HG03025 (cell line): ENCODE results near the gene ZNF30.
A peak's percentile ranks its signal among the peaks of the same experiment; 100 is the strongest.
"Not testable (repeated sequence)": the region's sequence is repeated elsewhere in the genome, so short reads cannot be mapped to it uniquely, and the experiment has no call there.

Experiments
- ATAC-seq: cut with Tn5 transposase; IDR thresholded peaks from one replicate; pipeline ENCODE4 v1.9.1; 2021; ENCODE audit warnings: mild to moderate bottlenecking, moderate library complexity; ENCODE audit not compliant: unreplicated experiment, low FRiP score

Gene ZNF30

DNA sequence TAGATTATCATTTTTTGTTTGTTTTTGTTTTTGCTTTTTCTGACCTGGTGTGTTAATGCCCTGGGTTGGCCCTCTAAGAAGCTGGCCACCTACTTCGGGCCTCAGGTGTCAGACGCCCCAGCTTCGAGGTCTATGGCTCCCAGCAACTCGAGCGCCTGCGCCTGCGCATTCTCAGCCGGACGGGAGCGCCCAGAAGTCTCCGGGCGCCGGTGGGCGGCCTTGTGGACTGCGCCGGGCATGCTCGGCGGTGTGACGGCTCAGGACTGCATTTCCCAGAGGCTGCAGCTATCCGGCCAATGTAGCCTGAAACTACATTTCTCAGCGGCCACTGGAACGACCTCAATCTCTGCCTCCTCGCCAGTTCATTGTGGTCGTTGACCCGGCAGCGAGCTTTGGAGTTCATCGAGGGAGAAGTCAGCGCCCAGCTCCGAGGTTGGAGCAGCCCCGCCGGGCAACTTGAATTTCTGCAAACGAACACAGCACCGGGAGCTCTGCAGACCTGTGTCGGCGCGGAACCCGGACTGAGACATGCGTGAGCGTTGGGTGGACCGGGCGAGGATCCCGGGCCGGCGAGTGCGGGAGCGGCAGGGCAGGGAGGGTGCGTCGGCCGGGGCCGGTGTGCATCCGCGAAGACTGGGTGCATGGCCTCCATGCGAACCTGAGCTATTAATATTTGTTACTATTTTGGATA, at the start of gene ZNF30:
TSS of gene ZNF30 (plus strand) at position 219 of the 691 bp plus-strand sequence. CDS start 3,045 bp downstream, outside the sequence.
- ATAC-seq, result peak; percentile 78

- no peak for ATAC-seq
Measured at GRCh38 chr19:34879563-34879962, 47.1 kb upstream of the ZNF30 start.

- ATAC-seq, result no peak
Measured at GRCh38 chr19:34880034-34880433, 46.7 kb upstream of the ZNF30 start.

- ATAC-seq, result no peak
Measured at GRCh38 chr19:34881982-34882381, 44.7 kb upstream of the ZNF30 start.

DNA sequence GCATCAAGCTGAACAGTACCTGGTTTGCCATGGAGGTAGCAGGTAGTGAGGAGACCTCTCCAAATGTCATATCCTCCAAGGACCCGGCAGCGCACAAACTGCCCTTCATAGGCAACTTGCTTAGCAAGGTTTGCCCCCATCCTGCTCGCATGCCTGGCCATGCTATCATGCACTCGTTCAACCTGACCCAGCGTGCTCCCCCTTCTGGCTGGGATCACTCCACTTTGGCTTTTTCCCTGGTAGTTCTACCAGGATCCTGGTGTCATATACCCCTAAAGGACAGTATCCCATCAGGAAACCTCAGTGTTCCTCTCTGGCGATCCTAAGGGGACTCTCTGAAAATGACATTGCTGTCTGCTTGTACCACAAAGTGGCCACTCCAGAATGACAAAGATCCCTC, 38.6 kb upstream of the ZNF30 start:
- no peak for ATAC-seq

DNA sequence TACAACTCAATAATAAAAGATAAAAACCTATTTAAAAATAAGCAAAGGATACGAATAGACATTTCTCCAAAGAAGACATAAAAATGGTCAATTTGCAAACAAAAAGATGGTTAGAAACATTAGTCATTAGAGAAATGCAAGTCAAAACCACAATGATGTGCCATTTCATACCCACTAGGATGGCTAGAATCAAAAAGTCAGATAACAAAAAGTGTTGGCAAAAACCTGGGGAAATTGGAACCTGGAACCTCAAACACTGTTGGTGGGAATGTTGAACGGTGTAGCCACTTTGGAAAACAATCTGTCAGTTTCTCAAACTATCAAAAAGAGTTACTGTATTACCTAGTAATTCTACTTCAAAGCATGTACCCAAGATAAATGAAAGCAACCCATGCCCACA, 26.5 kb upstream of the ZNF30 start:
- no peak for ATAC-seq

DNA sequence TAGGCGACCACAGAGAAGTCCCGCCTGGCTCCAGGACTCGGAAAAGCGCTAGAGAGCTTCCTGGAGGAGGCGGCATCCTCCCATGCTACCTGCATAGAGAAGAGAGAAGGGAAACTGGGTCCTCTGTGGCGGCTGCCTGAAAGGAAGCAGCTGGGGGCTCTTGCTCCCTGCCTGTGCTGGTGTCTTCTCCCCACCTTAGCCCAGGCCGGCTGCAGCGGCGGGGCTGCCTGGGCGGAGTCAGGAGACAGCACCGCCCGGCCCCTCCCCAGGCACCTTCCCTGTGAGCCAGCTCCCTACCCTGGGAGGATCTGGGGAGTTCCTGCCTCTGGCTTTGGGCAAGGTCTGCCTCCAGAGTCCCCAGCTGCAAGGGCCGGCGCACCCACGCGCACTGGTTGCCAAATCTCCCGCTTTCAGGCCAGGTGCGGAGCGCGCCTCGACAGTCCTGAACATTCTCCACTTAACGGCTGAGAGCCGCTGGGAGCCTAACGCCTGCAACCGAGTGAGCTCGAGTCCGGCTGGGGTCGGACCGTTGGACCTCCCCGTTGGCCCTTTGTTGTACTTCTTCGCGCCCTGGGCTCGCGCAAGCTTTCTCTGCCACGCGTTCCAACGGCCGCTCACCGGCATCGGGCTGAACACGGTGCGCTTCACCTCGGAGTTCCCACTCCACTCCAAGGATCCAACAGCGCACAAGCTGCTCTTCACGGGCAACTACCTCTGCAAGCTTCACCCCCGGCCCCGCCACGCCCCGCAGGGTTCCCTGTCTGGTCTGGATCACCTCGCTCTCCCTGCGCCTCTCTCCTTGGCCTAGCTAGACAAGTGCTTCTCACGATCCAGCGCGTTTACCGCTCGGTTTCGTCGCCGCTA, 21.8 kb upstream of the ZNF30 start:
- ATAC-seq, result no peak

- ATAC-seq, result no peak
Measured at GRCh38 chr19:34910770-34911169, 15.9 kb upstream of the ZNF30 start.

- ATAC-seq, result not testable (repeated sequence)
Measured at GRCh38 chr19:34917144-34917543, 9.6 kb upstream of the ZNF30 start.

- no peak for ATAC-seq
Measured at GRCh38 chr19:34918190-34918589, 8.5 kb upstream of the ZNF30 start.

GRCh38 chr19:34920090-34920786, 6.5 kb upstream of the ZNF30 start:
- ATAC-seq, result not testable (repeated sequence)

DNA sequence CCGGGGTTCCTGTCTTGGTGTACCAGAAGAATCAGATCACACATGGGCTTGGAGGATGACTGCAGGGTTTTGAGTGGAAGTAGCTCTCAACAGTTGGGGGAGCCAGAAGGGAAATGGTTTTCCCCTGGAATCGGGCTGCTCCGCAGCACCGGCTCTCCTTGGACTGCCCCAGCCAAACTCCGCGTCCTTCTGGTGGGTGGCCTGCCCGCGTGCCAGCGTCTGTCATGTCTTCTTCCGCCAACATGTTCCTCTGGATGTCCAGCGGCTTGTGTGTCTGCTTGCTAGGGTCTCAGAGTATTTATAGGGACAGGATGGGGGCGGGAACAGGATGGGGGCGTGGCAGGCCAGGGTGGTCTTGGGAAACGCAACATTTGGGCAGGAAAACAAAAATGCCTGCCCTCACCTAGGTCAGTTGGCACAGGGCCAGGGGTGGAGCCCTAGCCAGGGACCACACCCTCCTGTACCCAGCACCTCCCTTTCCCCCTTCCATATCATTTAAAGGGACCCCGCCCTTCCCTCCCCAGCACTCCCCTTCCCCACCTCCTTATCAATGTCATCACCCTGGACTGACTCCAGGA, 1.3 kb upstream of the ZNF30 start:
- no peak for ATAC-seq

- ATAC-seq, result no peak
Measured at GRCh38 chr19:34926361-34926684, 380 bp upstream of the ZNF30 start.

GRCh38 chr19:34932494-34932893, 5.8 kb downstream of the ZNF30 start:
- no peak for ATAC-seq

DNA sequence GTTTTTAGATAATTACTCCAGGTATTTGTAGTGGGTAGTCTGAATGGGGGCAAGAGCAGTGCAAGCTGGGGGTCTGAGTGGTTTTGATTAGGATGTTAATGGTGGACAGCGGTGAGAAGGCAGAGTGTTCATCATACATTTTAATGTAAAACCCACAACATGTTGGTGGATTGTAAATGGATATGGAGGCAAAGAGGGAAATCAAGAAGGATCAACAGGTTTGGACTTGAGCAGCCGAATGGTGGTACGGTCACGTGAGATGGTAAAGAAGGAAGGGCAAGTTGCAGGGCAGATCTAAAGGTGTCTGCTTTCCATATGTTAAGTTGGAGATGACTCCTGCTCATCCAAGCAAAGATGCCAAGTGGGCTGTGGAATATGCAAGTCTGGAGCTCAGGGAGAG, 9.5 kb downstream of the ZNF30 start:
- ATAC-seq, result no peak

- ATAC-seq, result no peak
Measured at GRCh38 chr19:34938886-34939285, 12.2 kb downstream of the ZNF30 start.

- no peak for ATAC-seq
Measured at GRCh38 chr19:34943861-34944573, 17.3 kb downstream of the ZNF30 start.

- ATAC-seq, result no peak
Measured at GRCh38 chr19:34953092-34953491, 26.4 kb downstream of the ZNF30 start.

DNA sequence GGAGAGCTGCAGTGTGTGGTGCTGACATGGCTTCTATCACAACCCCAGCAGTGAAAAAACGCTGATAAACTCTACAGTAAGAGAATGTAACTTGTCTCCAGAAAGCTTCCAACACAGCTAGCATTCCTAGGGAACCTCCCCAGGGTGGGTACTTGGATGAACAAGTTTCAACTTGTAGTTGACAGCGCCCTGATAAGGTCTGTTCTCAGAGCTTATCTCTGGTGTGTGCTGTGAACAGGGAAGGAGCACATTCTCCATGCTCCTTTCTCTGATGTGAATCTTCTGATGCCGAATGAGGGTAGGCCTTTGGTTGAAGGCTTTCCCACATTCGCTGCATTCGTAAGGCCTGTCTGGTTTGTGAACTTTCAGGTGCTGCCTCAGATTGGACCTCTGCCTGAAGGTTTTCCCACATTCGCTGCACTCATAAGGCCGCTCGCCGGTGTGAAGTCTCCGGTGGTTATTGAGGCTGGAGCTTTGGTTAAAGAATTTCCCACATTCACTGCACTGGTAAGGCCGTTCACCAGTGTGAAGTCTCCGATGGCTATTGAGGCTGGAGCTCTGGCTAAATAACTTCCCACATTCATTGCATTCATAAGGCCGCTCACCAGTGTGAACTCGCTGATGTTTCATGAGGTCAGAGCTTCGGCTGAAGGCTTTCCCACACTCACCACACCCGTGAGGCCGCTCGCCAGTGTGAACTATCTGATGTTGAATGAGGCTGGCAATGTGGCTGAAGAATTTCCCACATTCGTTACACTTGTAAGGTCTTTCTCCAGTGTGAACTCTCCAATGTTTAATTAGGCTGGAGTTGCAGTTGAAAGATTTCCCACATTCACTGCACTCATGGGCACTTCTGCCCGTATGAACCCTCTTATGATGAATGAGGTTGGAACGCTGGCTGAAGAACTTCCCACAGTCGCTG, 31.4 kb downstream of the ZNF30 start:
- no peak for ATAC-seq
